ENCODE measurements around the gene CIPC.
A peak's percentile ranks its signal among the peaks of the same experiment; 100 is the strongest.

CIPC gene

GRCh38 chr14:77097700-77098528, at the start of gene CIPC:
Gene CIPC (plus strand): TSS chr14:77098258. CDS start chr14:77105709, 7,451 bp downstream.
- peak; percentile 95 to 96 for DNase-seq

GRCh38 chr14:77051116-77051515, 46.9 kb upstream of the CIPC start:
- DNase-seq, result no peak

GRCh38 chr14:77052281-77053044, 45.6 kb upstream of the CIPC start:
- DNase-seq, result no peak

- no peak for DNase-seq
Measured at GRCh38 chr14:77053046-77053841, 44.8 kb upstream of the CIPC start.

GRCh38 chr14:77055306-77055705, 42.8 kb upstream of the CIPC start:
- DNase-seq, result no peak

- no peak for DNase-seq
Measured at GRCh38 chr14:77055981-77056380, 42.1 kb upstream of the CIPC start.

- no peak for DNase-seq
Measured at GRCh38 chr14:77058117-77058516, 39.9 kb upstream of the CIPC start.

- DNase-seq, result no peak
Measured at GRCh38 chr14:77058785-77059184, 39.3 kb upstream of the CIPC start.

GRCh38 chr14:77059276-77059915, 38.7 kb upstream of the CIPC start:
- no peak for DNase-seq

GRCh38 chr14:77061630-77062257, 36.3 kb upstream of the CIPC start:
- DNase-seq, result no peak

- no peak for DNase-seq
Measured at GRCh38 chr14:77062261-77062660, 35.8 kb upstream of the CIPC start.

- DNase-seq, result peak in 1 of 2 experiments; percentile 10
Measured at GRCh38 chr14:77063571-77064171, 34.4 kb upstream of the CIPC start.

GRCh38 chr14:77064521-77065178, 33.4 kb upstream of the CIPC start:
- DNase-seq, result no peak

GRCh38 chr14:77065851-77066577, 32.0 kb upstream of the CIPC start:
- no peak for DNase-seq

- DNase-seq, result no peak
Measured at GRCh38 chr14:77066578-77067172, 31.4 kb upstream of the CIPC start.

- peak; percentile 23 to 36 for DNase-seq
Measured at GRCh38 chr14:77067632-77068516, 30.2 kb upstream of the CIPC start.

GRCh38 chr14:77068517-77069200, 29.4 kb upstream of the CIPC start:
- DNase-seq, result no peak

GRCh38 chr14:77069551-77069950, 28.5 kb upstream of the CIPC start:
- no peak for DNase-seq

All from cerebellar nuclear complex (tissue), 1 donor.